ENCODE results near the gene IGSF9B.
A peak's percentile ranks its signal among the peaks of the same experiment; 100 is the strongest.

Gene IGSF9B

DNA sequence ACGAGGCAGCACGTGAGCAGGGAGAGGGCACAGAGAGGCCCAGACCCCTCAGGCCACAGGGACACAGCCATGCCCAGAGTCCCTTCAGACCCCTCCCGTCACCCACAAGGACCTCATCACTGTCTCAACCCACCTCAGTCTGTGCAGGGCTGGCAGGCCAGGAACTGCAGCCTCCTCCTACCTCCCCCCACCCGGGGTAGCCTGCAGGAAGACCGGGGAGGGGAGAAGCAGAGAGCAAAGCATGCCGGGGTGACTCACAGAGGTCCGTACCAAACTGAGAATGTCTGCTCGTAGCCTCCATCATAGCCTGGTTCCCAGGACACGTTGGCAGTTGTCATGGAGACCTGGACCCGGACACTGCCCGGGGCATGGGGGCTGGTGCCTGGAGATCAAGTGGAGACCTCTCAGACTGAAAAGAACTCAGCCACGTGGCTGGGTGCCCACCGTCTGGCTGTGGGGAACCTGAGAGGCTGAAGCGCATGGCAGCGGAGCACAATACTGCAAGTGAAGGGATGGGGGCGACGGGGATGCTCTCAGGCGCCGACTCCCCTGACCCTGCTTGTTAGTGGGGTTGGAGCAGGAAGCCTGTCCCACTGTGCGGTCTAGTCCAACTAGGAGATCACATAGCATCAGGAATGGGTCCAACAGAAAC lies 27.2 kb downstream of the IGSF9B start:
- TF ChIP-seq CTCF (IDR thresholded peaks at IDR 0.05; ENCODE audit: extremely low read depth, insufficient read depth, missing control alignments): no peak
- in situ Hi-C loops (cut with MboI; ENCODE audit: low pct_unique_long_range_greater_than_20kb, low sequenced_read_pairs, unreplicated experiment): no loop called here
- DNase-seq (ENCODE audit: low spot score): no peak

- no peak for TF ChIP-seq CTCF (IDR thresholded peaks at IDR 0.05; ENCODE audit: extremely low read depth, insufficient read depth, missing control alignments)
- in situ Hi-C loops (cut with MboI; ENCODE audit: low pct_unique_long_range_greater_than_20kb, low sequenced_read_pairs, unreplicated experiment): no loop called here
- no peak for DNase-seq (ENCODE audit: low spot score)
These were observed 28.1 kb downstream of the IGSF9B start for GRCh38 chr11:133928628-133929059.

DNA sequence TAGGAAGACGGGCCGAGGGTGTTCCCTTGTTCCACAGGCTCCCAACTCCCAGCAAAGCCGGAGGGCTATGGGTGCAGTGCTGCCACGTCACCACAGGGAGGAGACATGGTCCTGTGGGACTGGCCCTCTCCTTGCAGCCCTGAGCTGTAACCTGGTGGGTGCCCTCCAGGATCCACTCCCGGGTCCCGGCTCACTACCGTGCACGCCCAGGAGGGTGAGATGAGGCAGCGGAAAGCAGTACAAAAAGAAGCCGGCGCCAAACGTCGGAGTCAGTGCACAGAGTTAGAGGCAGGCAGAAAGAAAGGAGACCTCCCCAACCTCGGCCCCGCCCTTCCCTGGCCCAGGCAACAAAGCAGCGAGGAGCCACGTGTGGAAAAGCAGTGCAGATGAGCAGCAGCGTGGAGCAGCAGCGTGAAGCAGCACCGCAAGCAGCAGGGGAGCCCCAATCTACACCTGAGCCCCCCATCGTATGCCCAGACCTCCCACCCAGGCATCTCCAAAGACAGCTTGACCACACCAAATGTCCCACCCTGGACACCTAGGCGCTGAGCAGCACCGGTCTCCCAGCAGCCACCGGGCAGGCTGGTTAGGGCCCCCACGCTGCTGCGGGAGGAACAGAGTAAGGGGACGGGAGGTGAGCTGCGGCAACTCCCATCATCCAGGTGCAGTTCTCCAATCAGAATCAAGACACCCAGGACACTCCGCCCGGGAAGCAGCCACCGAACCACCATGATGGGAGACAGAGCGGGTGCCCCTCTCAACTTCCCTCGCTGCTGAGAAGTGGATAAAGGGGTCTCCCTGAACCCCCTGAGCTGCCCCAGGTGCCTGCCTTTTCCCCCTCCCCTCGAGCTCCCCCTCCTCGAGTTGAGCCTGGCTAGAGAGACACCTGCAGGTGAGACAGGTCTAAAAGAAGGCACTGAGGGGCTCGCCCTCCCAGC lies 28.8 kb downstream of the IGSF9B start:
- in situ Hi-C loops (cut with MboI; ENCODE audit: low pct_unique_long_range_greater_than_20kb, low sequenced_read_pairs, unreplicated experiment): no loop called here
- peak; percentile 88 for TF ChIP-seq CTCF (IDR thresholded peaks at IDR 0.05; ENCODE audit: extremely low read depth, insufficient read depth, missing control alignments)
- DNase-seq (ENCODE audit: low spot score): peak; percentile 85

DNA sequence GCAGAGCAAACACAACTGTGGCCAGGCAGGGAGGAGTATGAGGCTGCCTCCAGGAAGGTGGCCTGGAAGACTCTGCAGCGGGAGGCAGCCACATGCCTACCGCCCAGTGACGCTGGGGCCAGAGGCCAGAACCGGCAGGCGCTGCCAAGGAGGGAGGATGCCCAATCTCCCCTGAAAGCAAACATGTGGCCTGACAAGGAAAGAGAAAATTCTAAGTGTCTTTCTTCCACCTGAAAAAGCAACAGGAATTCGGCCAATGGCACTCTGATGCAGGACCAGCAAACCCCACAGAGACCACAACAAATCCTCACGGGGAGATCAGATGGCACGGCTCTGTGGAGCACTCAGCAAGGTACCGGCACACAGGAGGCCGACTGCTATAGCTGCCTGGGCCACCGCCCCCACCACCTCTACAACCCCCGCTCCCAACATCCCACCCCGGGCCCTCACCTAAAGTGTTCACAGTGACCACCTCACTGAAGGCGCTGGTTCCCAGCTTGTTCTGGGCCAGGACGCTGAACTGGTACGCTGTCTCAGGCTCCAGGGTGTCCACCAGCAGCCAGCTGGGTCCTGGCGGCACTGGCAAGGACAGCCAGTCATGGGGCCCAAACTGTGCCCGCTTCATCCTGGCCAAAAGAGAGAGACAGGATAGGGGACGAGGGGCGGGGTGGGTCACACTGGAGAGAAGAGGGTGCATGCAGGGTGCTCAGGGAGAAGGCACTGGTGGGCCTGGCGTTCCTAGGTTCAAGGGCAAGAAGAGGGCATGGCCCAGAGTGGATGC lies 30.1 kb downstream of the IGSF9B start:
- TF ChIP-seq CTCF (IDR thresholded peaks at IDR 0.05; ENCODE audit: extremely low read depth, insufficient read depth, missing control alignments): no peak
- DNase-seq (ENCODE audit: low spot score): no peak
- in situ Hi-C loops (cut with MboI; ENCODE audit: low pct_unique_long_range_greater_than_20kb, low sequenced_read_pairs, unreplicated experiment): no loop called here

DNA sequence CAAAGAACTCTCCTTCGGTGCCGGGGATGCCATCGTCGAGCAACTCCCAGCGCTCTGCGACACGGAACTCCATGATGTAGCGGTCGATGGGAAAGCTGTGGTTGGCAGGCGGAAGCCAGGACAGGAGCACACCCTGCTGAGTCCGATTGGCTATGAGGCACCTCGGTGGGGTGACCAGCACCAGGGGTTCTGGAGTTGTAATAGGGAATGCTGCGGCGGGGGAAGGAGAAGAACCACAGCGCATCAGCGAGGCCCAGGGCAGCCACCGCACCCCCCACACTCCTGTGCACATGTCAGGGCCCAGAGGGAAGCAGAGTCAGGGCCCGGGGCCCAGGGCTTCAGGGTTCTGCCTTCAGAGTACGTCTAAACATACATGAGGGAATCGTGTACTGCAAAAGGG lies 31.0 kb downstream of the IGSF9B start:
- in situ Hi-C loops (cut with MboI; ENCODE audit: low pct_unique_long_range_greater_than_20kb, low sequenced_read_pairs, unreplicated experiment): no loop called here
- TF ChIP-seq CTCF (IDR thresholded peaks at IDR 0.05; ENCODE audit: extremely low read depth, insufficient read depth, missing control alignments): no peak
- no peak for DNase-seq (ENCODE audit: low spot score)

DNA sequence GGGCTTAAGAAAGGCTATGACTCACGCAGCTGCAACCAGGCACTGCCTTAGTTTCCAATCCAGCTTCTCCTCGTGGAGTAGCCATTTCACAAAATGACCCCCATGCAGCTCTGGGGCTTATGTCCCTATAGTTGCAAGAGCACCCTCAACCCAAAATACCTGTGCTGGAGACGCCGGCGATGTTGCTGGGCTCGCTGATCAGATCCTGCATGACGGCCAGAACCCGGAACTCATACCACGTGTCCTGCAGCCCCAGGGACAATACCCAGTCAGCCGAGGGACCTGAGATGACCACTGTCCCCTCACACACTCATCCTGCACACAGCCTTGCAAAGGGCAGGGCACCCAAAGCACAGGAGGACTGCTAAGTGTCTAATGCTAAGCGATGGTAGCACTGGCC lies 32.1 kb downstream of the IGSF9B start:
- DNase-seq (ENCODE audit: low spot score): no peak
- in situ Hi-C loops (cut with MboI; ENCODE audit: low pct_unique_long_range_greater_than_20kb, low sequenced_read_pairs, unreplicated experiment): no loop called here
- TF ChIP-seq CTCF (IDR thresholded peaks at IDR 0.05; ENCODE audit: extremely low read depth, insufficient read depth, missing control alignments): no peak
